ENCODE results near the gene PKNOX2.

Gene PKNOX2

GRCh38 chr11:125271483-125272091 is 107.0 kb downstream of the PKNOX2 start:
- Histone ChIP-seq H3K36me3 (ENCODE audit: insufficient read depth, low read length) (no peaks in the 10 kb centered on the region), H3K9ac (ENCODE audit: low read depth, low read length) (peak overlapping the region; percentile 58), H3K9me3 (replicated peaks; ENCODE audit: low read length) (no peaks in the 10 kb centered on the region), H3K4me2 (ENCODE audit: low read length) (no peak overlapping the region), H3K4me3 (ENCODE audit: low read length) (no peak overlapping the region), H3K27me3 (ENCODE audit: control insufficient read depth, insufficient read depth, low read length) (no peaks in the 10 kb centered on the region), H3K4me1 (ENCODE audit: control insufficient read depth, insufficient read depth, low read length) (peaks cover 73% of the 10 kb centered on the region)

- no peaks in the 10 kb centered on the region for H3K36me3 ChIP-seq (ENCODE audit: insufficient read depth, low read length)
- H3K9me3 ChIP-seq (replicated peaks; ENCODE audit: low read length), result no peaks in the 10 kb centered on the region
- no peak overlapping the region for H3K4me2 ChIP-seq (ENCODE audit: low read length)
- peaks cover 77% of the 10 kb centered on the region for H3K4me1 ChIP-seq (ENCODE audit: control insufficient read depth, insufficient read depth, low read length)
- no peak overlapping the region for H3K4me3 ChIP-seq (ENCODE audit: low read length)
- no peaks in the 10 kb centered on the region for H3K27me3 ChIP-seq (ENCODE audit: control insufficient read depth, insufficient read depth, low read length)
- peak overlapping the region; percentile 58 for H3K9ac ChIP-seq (ENCODE audit: low read depth, low read length)
Measured at GRCh38 chr11:125272092-125272491, 107.5 kb downstream of the PKNOX2 start.

GRCh38 chr11:125272821-125273220 is 108.3 kb downstream of the PKNOX2 start:
- H3K27me3 ChIP-seq (ENCODE audit: control insufficient read depth, insufficient read depth, low read length), result no peaks in the 10 kb centered on the region
- H3K4me2 ChIP-seq (ENCODE audit: low read length), result no peak overlapping the region
- peak overlapping the region; percentile 31 for H3K9ac ChIP-seq (ENCODE audit: low read depth, low read length)
- no peak overlapping the region for H3K4me3 ChIP-seq (ENCODE audit: low read length)
- peaks cover 70% of the 10 kb centered on the region for H3K4me1 ChIP-seq (ENCODE audit: control insufficient read depth, insufficient read depth, low read length)
- no peaks in the 10 kb centered on the region for H3K9me3 ChIP-seq (replicated peaks; ENCODE audit: low read length)
- H3K36me3 ChIP-seq (ENCODE audit: insufficient read depth, low read length), result no peaks in the 10 kb centered on the region

GRCh38 chr11:125273519-125274000 is 109.0 kb downstream of the PKNOX2 start:
- Histone ChIP-seq H3K36me3 (ENCODE audit: insufficient read depth, low read length) (no peaks in the 10 kb centered on the region), H3K9ac (ENCODE audit: low read depth, low read length) (no peak overlapping the region), H3K9me3 (replicated peaks; ENCODE audit: low read length) (no peaks in the 10 kb centered on the region), H3K4me1 (ENCODE audit: control insufficient read depth, insufficient read depth, low read length) (peaks cover 63% of the 10 kb centered on the region), H3K27me3 (ENCODE audit: control insufficient read depth, insufficient read depth, low read length) (no peaks in the 10 kb centered on the region), H3K4me2 (ENCODE audit: low read length) (no peak overlapping the region), H3K4me3 (ENCODE audit: low read length) (no peak overlapping the region)

- Histone ChIP-seq H3K4me2 (ENCODE audit: low read length) (no peak overlapping the region), H3K9ac (ENCODE audit: low read depth, low read length) (no peak overlapping the region), H3K27me3 (ENCODE audit: control insufficient read depth, insufficient read depth, low read length) (no peaks in the 10 kb centered on the region), H3K4me3 (ENCODE audit: low read length) (no peak overlapping the region), H3K36me3 (ENCODE audit: insufficient read depth, low read length) (no peaks in the 10 kb centered on the region), H3K4me1 (ENCODE audit: control insufficient read depth, insufficient read depth, low read length) (peaks cover 57% of the 10 kb centered on the region), H3K9me3 (replicated peaks; ENCODE audit: low read length) (no peaks in the 10 kb centered on the region)
Measured at GRCh38 chr11:125274309-125274708, 109.8 kb downstream of the PKNOX2 start.

- Histone ChIP-seq H3K4me1 (ENCODE audit: control insufficient read depth, insufficient read depth, low read length) (peaks cover 52% of the 10 kb centered on the region), H3K9me3 (replicated peaks; ENCODE audit: low read length) (no peaks in the 10 kb centered on the region), H3K4me3 (ENCODE audit: low read length) (no peak overlapping the region), H3K27me3 (ENCODE audit: control insufficient read depth, insufficient read depth, low read length) (no peaks in the 10 kb centered on the region), H3K9ac (ENCODE audit: low read depth, low read length) (no peak overlapping the region), H3K4me2 (ENCODE audit: low read length) (no peak overlapping the region), H3K36me3 (ENCODE audit: insufficient read depth, low read length) (no peaks in the 10 kb centered on the region)
Measured at GRCh38 chr11:125274774-125275173, 110.2 kb downstream of the PKNOX2 start.

- Histone ChIP-seq H3K36me3 (ENCODE audit: insufficient read depth, low read length) (no peaks in the 10 kb centered on the region), H3K9ac (ENCODE audit: low read depth, low read length) (no peak overlapping the region)
Measured at GRCh38 chr11:125275905-125276618, 111.5 kb downstream of the PKNOX2 start.

GRCh38 chr11:125276619-125276976 is 112.0 kb downstream of the PKNOX2 start:
- Histone ChIP-seq H3K9ac (ENCODE audit: low read depth, low read length) (no peak overlapping the region), H3K36me3 (ENCODE audit: insufficient read depth, low read length) (no peaks in the 10 kb centered on the region), H3K4me3 (ENCODE audit: low read length) (no peak overlapping the region), H3K4me2 (ENCODE audit: low read length) (no peak overlapping the region), H3K9me3 (replicated peaks; ENCODE audit: low read length) (no peaks in the 10 kb centered on the region), H3K4me1 (ENCODE audit: control insufficient read depth, insufficient read depth, low read length) (peaks cover 39% of the 10 kb centered on the region), H3K27me3 (ENCODE audit: control insufficient read depth, insufficient read depth, low read length) (no peaks in the 10 kb centered on the region)

More at GRCh38 chr11:125275905-125276618, 111.5 kb downstream of the PKNOX2 start:
- Histone ChIP-seq H3K4me2 (ENCODE audit: low read length) (no peak overlapping the region), H3K4me3 (ENCODE audit: low read length) (no peak overlapping the region), H3K4me1 (ENCODE audit: control insufficient read depth, insufficient read depth, low read length) (peaks cover 39% of the 10 kb centered on the region), H3K9me3 (replicated peaks; ENCODE audit: low read length) (no peaks in the 10 kb centered on the region), H3K27me3 (ENCODE audit: control insufficient read depth, insufficient read depth, low read length) (no peaks in the 10 kb centered on the region)

- Histone ChIP-seq H3K4me1 (ENCODE audit: control insufficient read depth, insufficient read depth, low read length) (peaks cover 33% of the 10 kb centered on the region), H3K36me3 (ENCODE audit: insufficient read depth, low read length) (no peaks in the 10 kb centered on the region), H3K4me2 (ENCODE audit: low read length) (no peak overlapping the region), H3K4me3 (ENCODE audit: low read length) (no peak overlapping the region), H3K9me3 (replicated peaks; ENCODE audit: low read length) (no peaks in the 10 kb centered on the region), H3K27me3 (ENCODE audit: control insufficient read depth, insufficient read depth, low read length) (peaks cover 3% of the 10 kb centered on the region), H3K9ac (ENCODE audit: low read depth, low read length) (no peak overlapping the region)
Measured at GRCh38 chr11:125279676-125280418, 115.3 kb downstream of the PKNOX2 start.

GRCh38 chr11:125280646-125281045 is 116.1 kb downstream of the PKNOX2 start:
- Histone ChIP-seq H3K27me3 (ENCODE audit: control insufficient read depth, insufficient read depth, low read length) (peaks cover 3% of the 10 kb centered on the region), H3K36me3 (ENCODE audit: insufficient read depth, low read length) (no peaks in the 10 kb centered on the region), H3K4me2 (ENCODE audit: low read length) (no peak overlapping the region), H3K4me1 (ENCODE audit: control insufficient read depth, insufficient read depth, low read length) (peaks cover 31% of the 10 kb centered on the region), H3K9me3 (replicated peaks; ENCODE audit: low read length) (no peaks in the 10 kb centered on the region), H3K9ac (ENCODE audit: low read depth, low read length) (no peak overlapping the region), H3K4me3 (ENCODE audit: low read length) (no peak overlapping the region)

GRCh38 chr11:125281831-125282595 is 117.5 kb downstream of the PKNOX2 start:
- no peaks in the 10 kb centered on the region for H3K36me3 ChIP-seq (ENCODE audit: insufficient read depth, low read length)
- H3K9me3 ChIP-seq (replicated peaks; ENCODE audit: low read length), result no peaks in the 10 kb centered on the region
- peak overlapping the region; percentile 40 for H3K4me2 ChIP-seq (ENCODE audit: low read length)
- H3K9ac ChIP-seq (ENCODE audit: low read depth, low read length), result peak overlapping the region; percentile 59
- H3K4me3 ChIP-seq (ENCODE audit: low read length), result no peak overlapping the region
- H3K4me1 ChIP-seq (ENCODE audit: control insufficient read depth, insufficient read depth, low read length), result peaks cover 25% of the 10 kb centered on the region
- peaks cover 3% of the 10 kb centered on the region for H3K27me3 ChIP-seq (ENCODE audit: control insufficient read depth, insufficient read depth, low read length)

Data from skeletal muscle satellite cell (primary cell).